NK-92 treated with Interleukin-12 subunit alpha and Interleukin-12 subunit beta, amount 100 ng/mL, for 24 hours (cell line): ENCODE data around the gene RAP1GAP2.

ENCODE experiments used
- DNase-seq: peaks from one replicate; lab custom pipeline; 2025; lab: John Stamatoyannopoulos, UW

Gene RAP1GAP2

DNA sequence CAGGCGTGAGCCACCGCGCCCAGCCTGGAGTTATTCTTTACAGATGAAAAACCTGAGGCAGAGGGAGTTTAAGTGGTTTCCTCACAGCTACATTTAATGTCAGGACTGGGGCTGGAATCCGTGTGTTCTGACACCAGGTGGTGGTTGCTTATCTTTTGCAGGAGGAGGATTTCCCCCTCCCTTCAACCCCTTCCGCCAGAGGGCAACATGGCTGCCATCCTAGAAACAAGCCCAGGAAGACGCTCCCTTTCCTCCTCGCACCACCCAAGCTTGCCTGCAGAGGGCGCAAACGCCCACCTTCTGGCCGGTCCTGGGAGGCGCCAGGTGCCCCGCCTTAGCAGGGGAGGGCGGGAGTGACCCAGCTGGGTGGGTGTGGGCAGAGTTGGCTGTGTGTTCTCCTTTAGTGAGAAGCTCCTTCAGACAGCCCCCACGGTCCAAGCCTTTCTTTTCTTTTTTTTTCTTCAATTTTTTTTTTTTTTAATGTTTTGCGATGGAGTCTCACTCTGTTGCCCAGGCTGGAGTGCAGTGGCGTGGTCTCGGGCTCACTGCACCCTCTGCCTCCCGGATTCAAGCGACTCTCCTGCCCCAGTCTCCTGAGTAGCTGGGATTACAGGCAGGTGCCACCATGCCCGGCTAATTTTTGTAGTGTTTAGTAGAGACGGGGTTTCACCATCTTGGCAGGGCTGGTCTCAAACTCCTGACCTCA is 9.9 kb upstream of the RAP1GAP2 start:
- DNase-seq: peak; percentile 28

GRCh38 chr17:2789700-2790099 is 6.5 kb upstream of the RAP1GAP2 start:
- DNase-seq: no peak

- peak; percentile 38 for DNase-seq
These were observed 3.7 kb upstream of the RAP1GAP2 start for GRCh38 chr17:2792366-2793169.

- DNase-seq: no peak
These were observed 2.0 kb upstream of the RAP1GAP2 start for GRCh38 chr17:2794111-2794803.

GRCh38 chr17:2795441-2796163 is 636 bp upstream of the RAP1GAP2 start:
- DNase-seq: no peak

DNA sequence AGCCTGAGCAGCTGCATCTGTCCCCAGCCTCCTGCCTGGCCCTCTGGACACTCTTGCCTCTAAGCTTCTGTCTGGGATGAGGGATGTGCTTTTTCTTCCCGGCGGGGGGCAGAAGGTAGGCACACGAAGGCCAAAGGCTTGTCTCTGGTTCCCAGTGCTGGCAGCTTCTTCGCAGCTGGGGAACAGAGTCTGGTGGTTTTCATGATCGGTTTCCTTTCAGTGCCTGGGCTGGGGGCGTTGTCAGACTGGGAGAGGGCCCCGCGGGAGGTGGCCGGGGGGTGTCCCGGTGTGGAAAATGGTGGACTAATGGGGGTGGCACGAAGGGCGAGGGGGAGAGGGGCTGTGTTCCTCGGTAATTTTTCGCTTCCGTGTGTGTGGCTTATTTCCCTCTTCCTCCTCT is 988 bp downstream of the RAP1GAP2 start:
- no peak for DNase-seq

GRCh38 chr17:2797637-2798036 is 1.4 kb downstream of the RAP1GAP2 start:
- no peak for DNase-seq

DNA sequence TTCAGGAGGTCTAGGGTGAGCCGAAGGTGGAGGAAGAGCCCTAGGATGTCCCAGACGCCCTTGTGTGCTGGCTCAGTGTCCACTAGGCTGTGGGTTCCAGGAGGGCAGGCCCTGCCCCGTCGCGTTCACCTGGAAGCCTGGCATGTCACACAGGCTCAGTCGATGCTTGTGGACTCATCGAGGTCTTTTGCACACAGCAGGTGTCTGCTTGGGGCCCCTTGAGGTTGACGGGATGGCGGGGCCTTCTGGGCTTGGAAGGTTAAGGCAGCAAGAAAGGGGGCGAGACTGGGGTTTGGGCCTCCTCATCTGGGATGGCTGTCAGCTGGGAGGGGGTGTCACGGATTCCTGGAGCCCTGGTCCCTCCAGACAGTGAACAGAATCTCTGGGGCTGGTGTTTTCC is 1.9 kb downstream of the RAP1GAP2 start:
- DNase-seq: no peak

DNA sequence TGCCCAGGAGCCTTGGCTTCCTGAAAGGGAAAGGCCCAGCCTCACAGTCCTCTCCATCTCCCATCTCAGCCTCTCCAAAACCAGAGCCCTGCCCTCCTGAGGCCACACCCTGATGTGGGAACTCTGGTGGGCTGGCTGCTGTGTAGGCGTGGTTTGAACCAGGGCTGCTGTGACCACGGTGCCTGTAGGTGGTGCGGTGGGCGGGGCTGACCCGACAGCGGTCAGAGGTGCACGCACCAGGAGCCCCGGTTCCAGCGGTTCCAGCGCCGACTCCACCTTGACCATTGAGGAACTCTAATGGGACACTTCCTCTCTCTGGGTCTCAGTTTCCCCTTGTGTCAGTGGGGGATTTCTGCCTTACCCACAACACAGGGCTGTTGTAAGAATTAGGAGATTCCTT is 2.4 kb downstream of the RAP1GAP2 start:
- DNase-seq: no peak

- DNase-seq: no peak
These were observed 3.4 kb downstream of the RAP1GAP2 start for GRCh38 chr17:2799653-2800052.

GRCh38 chr17:2800367-2800766 is 4.1 kb downstream of the RAP1GAP2 start:
- no peak for DNase-seq

GRCh38 chr17:2801841-2802240 is 5.6 kb downstream of the RAP1GAP2 start:
- no peak for DNase-seq

- DNase-seq: no peak
These were observed 6.3 kb downstream of the RAP1GAP2 start for GRCh38 chr17:2802574-2802973.

DNA sequence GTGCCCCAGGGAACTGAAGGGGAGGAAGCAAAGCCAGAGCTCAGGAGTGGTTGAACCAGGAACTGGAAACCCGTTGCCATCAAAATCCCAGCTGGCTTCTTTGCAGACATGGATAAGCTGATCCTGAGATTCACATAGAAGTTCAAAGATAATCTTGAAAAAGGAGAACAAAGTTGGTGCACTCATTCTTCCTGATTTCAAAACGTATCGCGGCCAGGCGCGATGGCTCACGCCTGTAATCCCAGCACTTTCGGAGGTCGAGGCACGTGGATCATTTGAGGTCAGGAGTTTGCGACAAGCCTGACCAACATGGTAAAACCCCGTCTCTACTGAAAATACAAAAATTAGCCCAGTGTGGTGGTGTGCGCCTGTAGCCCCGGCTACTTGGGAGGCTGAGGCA is 7.1 kb downstream of the RAP1GAP2 start:
- DNase-seq: no peak

DNA sequence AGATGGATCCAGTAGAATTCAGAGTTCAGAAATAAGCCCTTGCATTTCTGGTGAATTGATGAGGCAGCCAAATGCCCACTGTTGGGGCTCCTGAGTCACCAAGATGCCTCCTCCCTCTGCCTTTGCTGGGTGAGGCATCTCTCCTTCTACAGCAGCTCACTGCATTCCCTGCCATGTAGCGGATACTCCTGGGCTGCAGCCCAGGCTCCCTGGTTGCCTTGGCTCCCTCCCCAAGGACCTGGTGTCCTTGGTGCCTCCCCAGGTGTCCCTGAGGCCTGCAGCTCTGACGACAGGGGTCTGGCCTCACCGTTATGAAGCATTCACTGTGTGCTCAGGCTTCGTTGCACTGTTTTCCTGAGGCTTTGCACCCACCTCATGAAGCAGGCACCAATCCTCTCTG is 7.7 kb downstream of the RAP1GAP2 start:
- no peak for DNase-seq

DNA sequence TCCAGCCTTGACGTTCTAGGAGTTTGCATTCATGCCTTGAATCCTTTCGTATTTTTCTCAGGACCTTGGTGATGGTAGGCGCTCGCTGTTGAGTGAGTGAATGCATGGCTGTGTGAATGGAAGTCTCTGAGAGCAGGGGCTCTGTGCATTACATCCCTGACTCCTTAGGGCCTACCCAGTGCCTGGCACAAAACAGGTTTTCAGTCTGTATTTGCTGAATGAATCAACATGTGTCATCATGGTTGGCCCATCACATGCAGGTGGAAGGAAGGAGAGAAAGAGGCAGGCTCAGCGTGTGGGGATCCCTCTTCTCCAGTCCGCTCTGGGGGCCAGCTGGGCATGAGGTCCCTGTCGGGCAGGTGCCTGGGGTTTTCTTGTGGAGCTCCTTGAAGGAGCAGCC is 8.7 kb downstream of the RAP1GAP2 start:
- DNase-seq: no peak

DNA sequence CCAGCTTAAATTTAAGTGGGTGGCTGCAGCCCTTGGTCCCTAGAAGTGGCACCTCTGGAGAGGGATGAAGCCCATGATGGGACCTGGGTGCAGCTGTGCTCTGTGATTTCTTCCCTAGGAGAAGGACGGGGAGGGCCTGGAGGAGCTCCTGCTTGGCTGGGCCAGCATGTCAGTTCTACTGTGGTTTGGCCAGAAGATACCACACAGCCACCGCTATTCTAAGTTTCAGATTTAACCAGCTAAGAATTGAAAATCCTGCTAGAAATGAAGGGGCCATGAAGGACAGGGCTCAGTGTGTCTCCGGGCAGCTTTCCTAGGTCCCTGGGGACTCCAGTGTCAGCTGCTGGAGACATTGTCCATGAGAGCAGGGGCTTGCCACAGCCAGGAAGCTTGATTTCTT is 9.7 kb downstream of the RAP1GAP2 start:
- DNase-seq: no peak

GRCh38 chr17:2808367-2809335 is 12.4 kb downstream of the RAP1GAP2 start:
- DNase-seq: no peak

DNA sequence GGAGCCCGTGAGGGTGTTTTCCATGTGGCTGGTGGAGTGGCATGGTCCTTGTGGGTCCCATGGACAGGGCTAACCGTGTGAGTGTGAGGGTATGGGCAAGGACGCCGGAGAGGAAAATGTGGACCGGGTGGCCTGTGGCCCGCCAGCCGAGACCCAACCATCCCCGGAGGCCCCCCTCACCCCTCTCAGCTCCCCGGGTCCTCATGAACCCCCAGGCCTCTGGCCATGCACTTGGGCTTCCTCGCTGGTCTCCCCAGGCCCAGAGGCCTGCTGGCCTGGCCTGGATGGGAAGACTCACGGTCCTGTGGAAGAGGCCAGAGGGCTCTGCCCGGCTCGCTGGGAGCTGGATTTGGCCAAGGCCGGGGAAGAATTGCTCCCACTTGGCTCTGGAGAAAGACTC is 13.1 kb downstream of the RAP1GAP2 start:
- no peak for DNase-seq

- peak; percentile 42 for DNase-seq
These were observed 17.8 kb downstream of the RAP1GAP2 start for GRCh38 chr17:2814049-2814448.
